NCI-H748 (cell line): ENCODE data around the gene CDKN2AIPNL.

ENCODE experiments used
- DNase-seq: peaks from one replicate; lab custom pipeline; 2025; ENCODE audit not compliant: unreplicated experiment; lab: John Stamatoyannopoulos, UW

CDKN2AIPNL gene

GRCh38 chr5:134411546-134412266, at the start of gene CDKN2AIPNL:
CDKN2AIPNL (minus strand) TSS chr5:134411881; CDS start chr5:134411854, 27 bp downstream.
- peak; percentile 90 for DNase-seq

- no peak for DNase-seq
Observed at GRCh38 chr5:134460551-134460950, 48.9 kb upstream of the CDKN2AIPNL start.

GRCh38 chr5:134459491-134459890, 47.8 kb upstream of the CDKN2AIPNL start:
- DNase-seq: no peak

GRCh38 chr5:134459010-134459403, 47.3 kb upstream of the CDKN2AIPNL start:
- no peak for DNase-seq

GRCh38 chr5:134458234-134459009, 46.7 kb upstream of the CDKN2AIPNL start:
- no peak for DNase-seq

GRCh38 chr5:134457801-134458200, 46.1 kb upstream of the CDKN2AIPNL start:
- DNase-seq: no peak

GRCh38 chr5:134456825-134457224, 45.1 kb upstream of the CDKN2AIPNL start:
- DNase-seq: no peak

- DNase-seq: no peak
Observed at GRCh38 chr5:134455466-134455865, 43.8 kb upstream of the CDKN2AIPNL start.

- no peak for DNase-seq
Observed at GRCh38 chr5:134453016-134453415, 41.3 kb upstream of the CDKN2AIPNL start.

GRCh38 chr5:134451936-134452505, 40.3 kb upstream of the CDKN2AIPNL start:
- no peak for DNase-seq

GRCh38 chr5:134451225-134451935, 39.7 kb upstream of the CDKN2AIPNL start:
- no peak for DNase-seq

GRCh38 chr5:134450374-134450773, 38.7 kb upstream of the CDKN2AIPNL start:
- no peak for DNase-seq

- DNase-seq: no peak
Observed at GRCh38 chr5:134449167-134449566, 37.5 kb upstream of the CDKN2AIPNL start.

GRCh38 chr5:134447815-134448520, 36.3 kb upstream of the CDKN2AIPNL start:
- DNase-seq: no peak

GRCh38 chr5:134446938-134447337, 35.3 kb upstream of the CDKN2AIPNL start:
- DNase-seq: no peak

GRCh38 chr5:134445856-134446818, 34.5 kb upstream of the CDKN2AIPNL start:
- DNase-seq: no peak

- DNase-seq: no peak
Observed at GRCh38 chr5:134444941-134445471, 33.3 kb upstream of the CDKN2AIPNL start.

GRCh38 chr5:134440201-134440755, 28.6 kb upstream of the CDKN2AIPNL start:
- no peak for DNase-seq

GRCh38 chr5:134439210-134439654, 27.6 kb upstream of the CDKN2AIPNL start:
- DNase-seq: no peak
